ENCODE measurements around the gene ELFN2.

ELFN2 gene

DNA sequence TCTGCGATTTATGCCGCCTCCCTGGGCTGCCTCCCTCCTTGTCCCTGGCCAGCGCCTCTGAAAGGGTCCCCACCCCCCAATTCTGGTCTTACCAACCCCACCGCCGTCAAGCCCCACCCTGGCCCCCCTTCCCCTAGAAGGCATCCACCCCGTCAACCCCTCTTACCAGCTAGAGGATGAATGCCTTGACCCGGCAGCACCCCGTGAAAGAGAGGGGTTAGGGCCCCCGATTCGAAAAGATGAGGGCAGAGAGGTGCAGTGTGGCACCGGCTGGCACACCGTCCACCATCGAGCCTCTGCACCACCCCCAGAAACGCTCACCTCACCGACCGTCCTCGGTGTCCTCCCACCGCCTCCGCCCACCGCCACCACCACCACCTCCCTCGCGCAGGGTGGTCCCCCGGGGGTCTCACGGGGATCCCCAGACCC, 559 bp downstream of the ELFN2 start:
- no peak for DNase-seq

GRCh38 chr22:37425800-37426705, 1.2 kb downstream of the ELFN2 start:
- no peak for DNase-seq

DNA sequence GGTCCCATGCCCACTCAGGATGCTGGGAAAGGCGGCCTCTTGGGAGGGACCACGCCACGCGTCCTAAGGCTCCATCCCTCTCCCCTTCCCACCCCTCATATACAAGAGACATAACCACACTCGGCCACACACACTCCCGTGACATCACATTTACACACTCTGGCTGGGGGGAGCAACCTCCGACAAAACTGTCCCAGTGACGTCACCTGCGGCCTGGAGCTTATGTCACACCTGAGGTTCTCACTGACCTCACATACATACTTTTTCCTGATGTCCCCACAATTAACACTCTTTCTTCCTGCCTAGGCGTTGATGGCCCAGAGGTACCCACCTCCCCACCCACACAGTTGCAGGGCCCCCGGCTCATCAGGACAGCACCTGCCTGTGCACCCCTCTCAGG, 1.9 kb downstream of the ELFN2 start:
- no peak for DNase-seq

DNA sequence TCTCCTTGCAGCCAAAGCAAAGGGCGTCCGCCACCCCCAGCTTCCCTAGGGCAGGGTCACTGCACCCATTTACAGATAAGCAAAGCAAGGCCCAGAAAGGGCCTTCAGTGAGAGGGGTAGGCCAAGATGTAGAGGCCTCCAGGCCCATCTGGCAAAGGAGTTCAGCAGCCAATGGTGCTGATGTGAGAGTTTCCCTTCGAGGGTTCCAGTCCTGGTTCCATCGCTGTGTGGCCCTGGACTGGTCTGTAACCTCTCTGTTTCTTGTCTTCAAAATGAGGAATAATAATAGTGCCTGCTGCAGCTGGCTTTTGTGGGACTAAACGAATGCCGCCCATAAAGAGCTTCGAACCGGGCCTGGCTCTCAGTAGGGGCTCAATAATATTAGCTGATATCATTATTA, 4.0 kb downstream of the ELFN2 start:
- no peak for DNase-seq

GRCh38 chr22:37421468-37421877, 5.8 kb downstream of the ELFN2 start:
- no peak for DNase-seq

GRCh38 chr22:37420686-37421467, 6.4 kb downstream of the ELFN2 start:
- no peak for DNase-seq

- DNase-seq = no peak
These were observed 7.2 kb downstream of the ELFN2 start for GRCh38 chr22:37419969-37420685.

GRCh38 chr22:37419370-37419968, 7.8 kb downstream of the ELFN2 start:
- DNase-seq = no peak

DNA sequence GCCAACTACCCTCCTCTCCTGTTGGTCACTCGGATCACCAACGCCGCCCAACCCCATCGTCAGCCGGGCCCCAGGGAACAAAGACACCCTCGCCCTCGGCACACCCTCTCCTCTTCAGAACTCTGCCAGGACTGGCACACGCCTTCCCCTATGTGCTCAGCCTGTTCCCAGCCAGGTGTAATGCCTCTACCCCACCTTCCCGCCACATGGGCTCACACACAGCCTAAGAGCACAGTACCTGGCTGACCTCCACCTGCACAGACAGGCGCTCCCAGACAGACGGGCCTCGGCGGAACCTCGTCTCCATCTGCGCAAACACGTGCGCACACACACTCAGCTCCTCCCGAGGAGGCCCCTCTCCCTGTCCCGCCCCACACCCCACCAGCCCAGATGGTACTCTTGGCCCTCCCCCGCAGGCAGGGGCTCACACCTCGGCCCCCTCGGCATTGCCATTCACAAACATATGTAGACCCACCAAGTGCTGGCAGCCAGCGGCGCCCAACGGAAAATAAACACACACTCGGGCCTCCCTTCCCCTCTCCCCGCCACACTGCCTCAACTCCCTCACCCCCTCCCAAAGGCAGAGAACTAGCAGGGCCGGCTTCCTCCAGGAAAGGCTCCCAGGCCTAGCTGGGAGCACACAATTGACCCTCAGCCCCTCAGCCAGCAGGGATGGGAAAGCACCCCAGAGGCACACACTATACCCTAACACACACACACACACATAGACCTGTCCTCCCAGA, 8.5 kb downstream of the ELFN2 start:
- no peak for DNase-seq

DNA sequence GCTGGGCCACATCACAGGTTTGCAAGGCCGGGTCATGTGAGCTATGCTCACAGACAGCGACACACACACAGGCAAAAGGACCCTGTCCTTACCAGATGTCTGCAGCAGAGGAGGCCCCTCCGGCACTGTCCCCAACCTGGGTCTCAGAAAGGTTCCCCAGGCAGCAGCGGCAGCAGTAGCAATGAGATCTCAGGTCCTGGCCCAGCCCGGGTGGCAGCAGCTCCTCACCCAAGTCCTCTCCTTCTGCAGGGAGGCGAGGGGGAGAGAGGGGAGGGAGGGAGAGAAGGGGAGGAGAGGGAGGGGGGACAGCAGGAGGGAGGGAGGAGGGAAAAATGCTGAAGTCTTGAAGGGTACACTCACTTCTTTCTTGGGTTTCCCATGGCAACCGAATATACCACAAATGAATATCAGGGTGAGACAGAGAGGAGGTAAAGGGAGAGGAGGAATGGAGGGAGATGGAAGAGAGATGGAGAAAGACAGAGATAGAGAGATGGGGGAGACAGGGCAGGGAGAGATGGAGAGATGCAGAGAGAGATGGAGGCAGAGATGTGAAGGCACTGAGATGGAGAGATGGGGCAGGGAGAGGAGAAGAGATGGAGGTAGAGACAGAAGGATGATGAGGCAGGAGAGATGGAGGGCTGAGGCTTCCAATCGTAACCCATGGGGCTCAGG, 9.5 kb downstream of the ELFN2 start:
- DNase-seq = no peak

- DNase-seq = no peak
These were observed 10.0 kb downstream of the ELFN2 start for GRCh38 chr22:37417264-37417663.

DNA sequence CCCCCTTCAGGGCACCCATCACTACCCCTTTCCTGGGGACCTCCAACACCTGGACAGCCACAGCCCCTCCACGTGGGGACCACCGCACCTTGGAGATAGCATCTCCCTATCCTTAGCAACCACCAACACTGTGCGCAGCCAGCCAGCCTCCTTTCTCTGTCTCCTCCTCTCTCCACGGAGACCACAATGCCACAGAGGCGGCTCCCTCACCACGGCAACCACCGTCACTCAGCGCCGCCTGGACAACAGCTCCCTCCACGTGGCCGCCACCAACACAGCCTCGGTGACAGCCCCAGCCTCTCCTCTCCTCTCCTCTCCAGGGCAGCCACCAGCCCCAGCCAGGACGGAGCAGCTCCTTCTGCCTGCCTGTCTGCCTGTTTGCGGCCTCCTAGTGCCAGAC, 10.5 kb downstream of the ELFN2 start:
- no peak for DNase-seq

DNA sequence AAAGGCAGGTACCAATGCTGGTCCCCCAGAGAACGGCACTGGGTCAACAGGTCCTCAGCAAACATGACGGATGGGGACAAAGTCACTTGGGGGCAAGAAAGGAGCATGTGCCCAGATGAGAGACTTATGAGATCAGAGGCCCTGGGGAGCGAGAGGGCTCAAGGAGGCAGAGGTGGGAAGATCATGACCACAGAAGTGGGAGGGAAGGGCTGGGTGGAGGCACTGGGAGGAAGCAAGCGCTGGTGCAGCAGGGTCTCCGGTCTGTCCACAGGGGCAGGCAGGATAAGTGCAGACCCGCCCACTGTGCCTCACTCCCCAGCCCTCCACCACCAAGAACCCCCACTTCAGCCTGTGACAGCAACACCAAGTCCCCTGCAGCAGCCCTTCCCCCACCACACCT, 10.9 kb downstream of the ELFN2 start:
- DNase-seq = no peak

GRCh38 chr22:37415210-37415609, 12.1 kb downstream of the ELFN2 start:
- DNase-seq = no peak

DNA sequence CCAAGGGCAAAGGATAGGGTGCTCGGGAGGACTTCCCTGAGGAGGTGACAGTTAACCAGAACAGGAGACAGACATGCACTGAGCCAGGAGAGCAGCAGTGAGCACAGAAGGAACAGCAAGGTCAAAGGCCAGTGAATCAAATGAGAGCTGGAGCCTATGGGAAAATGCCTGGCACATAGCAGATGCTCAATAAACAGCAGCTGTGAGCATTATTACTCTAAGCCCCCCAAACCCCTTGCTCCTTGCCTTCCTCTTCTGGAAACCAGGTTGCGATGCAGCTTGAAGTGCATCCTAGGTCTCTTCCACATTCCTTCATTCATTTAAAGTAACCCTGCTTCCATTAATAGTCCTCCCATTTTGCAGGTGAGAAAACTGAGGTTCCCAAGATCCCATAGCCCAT, 13.0 kb downstream of the ELFN2 start:
- no peak for DNase-seq

GRCh38 chr22:37413546-37413945, 13.7 kb downstream of the ELFN2 start:
- no peak for DNase-seq

- DNase-seq = no peak
These were observed 14.6 kb downstream of the ELFN2 start for GRCh38 chr22:37412495-37413250.

DNA sequence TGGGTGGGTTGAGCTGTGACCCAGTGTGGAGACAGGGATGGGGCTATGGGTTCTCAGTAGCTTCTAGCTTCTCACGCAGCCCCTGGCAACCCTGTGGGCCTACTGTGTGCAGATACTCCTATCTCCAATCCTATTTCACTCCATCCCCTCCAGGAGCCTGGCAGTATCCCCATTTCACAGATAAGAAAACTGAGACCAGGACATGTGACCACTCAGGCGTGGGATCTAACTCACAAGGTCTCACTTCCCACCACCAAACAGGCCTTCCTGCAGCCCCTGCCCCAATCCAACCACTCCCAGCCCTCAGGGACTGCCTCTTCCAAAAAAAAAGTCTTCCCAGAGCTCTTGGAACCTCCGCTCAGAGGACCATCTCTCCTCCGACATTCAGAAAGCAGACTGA, 15.6 kb downstream of the ELFN2 start:
- DNase-seq = no peak

GRCh38 chr22:37410174-37411055, 16.9 kb downstream of the ELFN2 start:
- no peak for DNase-seq
